ENCODE results near the gene ABCD4.

The ABCD4 gene

GRCh38 chr14:74240794-74241651, 61.7 kb downstream of the ABCD4 start:
- DNase-seq (ENCODE audit: low read depth in 1 of 2, low spot score in 1 of 2) = no peak
- TF ChIP-seq, protein P1, sequence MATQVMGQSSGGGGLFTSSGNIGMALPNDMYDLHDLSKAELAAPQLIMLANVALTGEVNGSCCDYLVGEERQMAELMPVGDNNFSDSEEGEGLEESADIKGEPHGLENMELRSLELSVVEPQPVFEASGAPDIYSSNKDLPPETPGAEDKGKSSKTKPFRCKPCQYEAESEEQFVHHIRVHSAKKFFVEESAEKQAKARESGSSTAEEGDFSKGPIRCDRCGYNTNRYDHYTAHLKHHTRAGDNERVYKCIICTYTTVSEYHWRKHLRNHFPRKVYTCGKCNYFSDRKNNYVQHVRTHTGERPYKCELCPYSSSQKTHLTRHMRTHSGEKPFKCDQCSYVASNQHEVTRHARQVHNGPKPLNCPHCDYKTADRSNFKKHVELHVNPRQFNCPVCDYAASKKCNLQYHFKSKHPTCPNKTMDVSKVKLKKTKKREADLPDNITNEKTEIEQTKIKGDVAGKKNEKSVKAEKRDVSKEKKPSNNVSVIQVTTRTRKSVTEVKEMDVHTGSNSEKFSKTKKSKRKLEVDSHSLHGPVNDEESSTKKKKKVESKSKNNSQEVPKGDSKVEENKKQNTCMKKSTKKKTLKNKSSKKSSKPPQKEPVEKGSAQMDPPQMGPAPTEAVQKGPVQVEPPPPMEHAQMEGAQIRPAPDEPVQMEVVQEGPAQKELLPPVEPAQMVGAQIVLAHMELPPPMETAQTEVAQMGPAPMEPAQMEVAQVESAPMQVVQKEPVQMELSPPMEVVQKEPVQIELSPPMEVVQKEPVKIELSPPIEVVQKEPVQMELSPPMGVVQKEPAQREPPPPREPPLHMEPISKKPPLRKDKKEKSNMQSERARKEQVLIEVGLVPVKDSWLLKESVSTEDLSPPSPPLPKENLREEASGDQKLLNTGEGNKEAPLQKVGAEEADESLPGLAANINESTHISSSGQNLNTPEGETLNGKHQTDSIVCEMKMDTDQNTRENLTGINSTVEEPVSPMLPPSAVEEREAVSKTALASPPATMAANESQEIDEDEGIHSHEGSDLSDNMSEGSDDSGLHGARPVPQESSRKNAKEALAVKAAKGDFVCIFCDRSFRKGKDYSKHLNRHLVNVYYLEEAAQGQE (IDR thresholded peaks at IDR 0.05; ENCODE audit: insufficient replicate concordance, low read depth) = no peak
- no peak for TF ChIP-seq POLR2AphosphoS5 (IDR thresholded peaks at IDR 0.05; ENCODE audit: low read depth)
- TF ChIP-seq, protein P2, sequence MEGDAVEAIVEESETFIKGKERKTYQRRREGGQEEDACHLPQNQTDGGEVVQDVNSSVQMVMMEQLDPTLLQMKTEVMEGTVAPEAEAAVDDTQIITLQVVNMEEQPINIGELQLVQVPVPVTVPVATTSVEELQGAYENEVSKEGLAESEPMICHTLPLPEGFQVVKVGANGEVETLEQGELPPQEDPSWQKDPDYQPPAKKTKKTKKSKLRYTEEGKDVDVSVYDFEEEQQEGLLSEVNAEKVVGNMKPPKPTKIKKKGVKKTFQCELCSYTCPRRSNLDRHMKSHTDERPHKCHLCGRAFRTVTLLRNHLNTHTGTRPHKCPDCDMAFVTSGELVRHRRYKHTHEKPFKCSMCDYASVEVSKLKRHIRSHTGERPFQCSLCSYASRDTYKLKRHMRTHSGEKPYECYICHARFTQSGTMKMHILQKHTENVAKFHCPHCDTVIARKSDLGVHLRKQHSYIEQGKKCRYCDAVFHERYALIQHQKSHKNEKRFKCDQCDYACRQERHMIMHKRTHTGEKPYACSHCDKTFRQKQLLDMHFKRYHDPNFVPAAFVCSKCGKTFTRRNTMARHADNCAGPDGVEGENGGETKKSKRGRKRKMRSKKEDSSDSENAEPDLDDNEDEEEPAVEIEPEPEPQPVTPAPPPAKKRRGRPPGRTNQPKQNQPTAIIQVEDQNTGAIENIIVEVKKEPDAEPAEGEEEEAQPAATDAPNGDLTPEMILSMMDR (IDR thresholded peaks at IDR 0.05; ENCODE audit: insufficient read depth, low read length) = no peak
- Histone ChIP-seq H3K27ac (replicated peaks) (no peak overlapping the region), H3K27me3 (ENCODE audit: insufficient read depth, poor library complexity, severe bottlenecking) (peaks cover 18% of the 10 kb centered on the region), H3K4me3 (replicated peaks; ENCODE audit: insufficient read depth, low read length) (no peak overlapping the region)

GRCh38 chr14:74239848-74240793, 62.6 kb downstream of the ABCD4 start:
- no peak for DNase-seq (ENCODE audit: low read depth in 1 of 2, low spot score in 1 of 2)
- H3K27ac ChIP-seq (replicated peaks) = no peak overlapping the region
- peaks cover 18% of the 10 kb centered on the region for H3K27me3 ChIP-seq (ENCODE audit: insufficient read depth, poor library complexity, severe bottlenecking)
- TF ChIP-seq, protein P1 (IDR thresholded peaks at IDR 0.05; ENCODE audit: insufficient replicate concordance, low read depth) = no peak
- TF ChIP-seq GABPA (IDR thresholded peaks at IDR 0.05; ENCODE audit: low read depth) (no peak), POLR2AphosphoS5 (IDR thresholded peaks at IDR 0.05; ENCODE audit: low read depth) (no peak), SPI1 (IDR thresholded peaks at IDR 0.05; ENCODE audit: borderline replicate concordance, low read depth) (no peak)
- TF ChIP-seq, protein P2 (IDR thresholded peaks at IDR 0.05; ENCODE audit: insufficient read depth, low read length) = no peak
- H3K4me3 ChIP-seq (replicated peaks; ENCODE audit: insufficient read depth, low read length) = no peak overlapping the region

- Histone ChIP-seq H3K27ac (replicated peaks) (no peak within 1 kb of the TSS), H3K27me3 (ENCODE audit: insufficient read depth, poor library complexity, severe bottlenecking) (peaks cover 18% of the 10 kb centered on the region), H3K4me3 (replicated peaks; ENCODE audit: insufficient read depth, low read length) (no peak within 1 kb of the TSS)
- TF ChIP-seq, protein P1 (IDR thresholded peaks at IDR 0.05; ENCODE audit: insufficient replicate concordance, low read depth) = no peak
- TF ChIP-seq, protein P2 (IDR thresholded peaks at IDR 0.05; ENCODE audit: insufficient read depth, low read length) = no peak
- TF ChIP-seq SPI1 (IDR thresholded peaks at IDR 0.05; ENCODE audit: borderline replicate concordance, low read depth) (no peak), GABPA (IDR thresholded peaks at IDR 0.05; ENCODE audit: low read depth) (no peak), POLR2AphosphoS5 (IDR thresholded peaks at IDR 0.05; ENCODE audit: low read depth) (no peak)
- no peak for DNase-seq (ENCODE audit: low read depth in 1 of 2, low spot score in 1 of 2)
Measured at GRCh38 chr14:74238974-74239847, 63.5 kb downstream of the ABCD4 start, which contains the start of gene VSX2. VSX2 (plus strand) TSS chr14:74239449; CDS start chr14:74239562, 113 bp downstream.

Data from HL-60 (cell line).